Muscle layer of colon (tissue), 2 donors: ENCODE measurements around the gene PCYT2.

ENCODE experiments used
- H3K27ac ChIP-seq: one replicate; pipeline ENCODE4 v1.7.0; 2013; ENCODE audit warnings: low read depth, mild to moderate bottlenecking, low read length, moderate library complexity
- H3K27me3 ChIP-seq, 2 donors: one replicate each; pipeline ENCODE4 v1.7.0; 2013; ENCODE audit warnings: low read length in 2 of 2, mild to moderate bottlenecking in 2 of 2; ENCODE audit not compliant: insufficient read depth in 2 of 2, control insufficient read depth in 1 of 2
- H3K36me3 ChIP-seq: one replicate; pipeline ENCODE4 v1.7.0; 2013; ENCODE audit warnings: mild to moderate bottlenecking, low read length; ENCODE audit not compliant: insufficient read depth
- H3K4me1 ChIP-seq: one replicate; pipeline ENCODE4 v1.7.0; 2013; ENCODE audit warnings: mild to moderate bottlenecking, low read length; ENCODE audit not compliant: insufficient read depth
- H3K4me3 ChIP-seq, 2 donors: one replicate each; pipeline ENCODE4 v1.7.0; 2013; ENCODE audit warnings: low read length in 2 of 2, low read depth in 1 of 2, mild to moderate bottlenecking in 1 of 2, moderate library complexity in 1 of 2
- H3K9ac ChIP-seq: one replicate; pipeline ENCODE4 v1.7.0; 2013; ENCODE audit warnings: low read length
- H3K9me3 ChIP-seq: one replicate; pipeline ENCODE4 v1.7.0; 2013; ENCODE audit warnings: mild to moderate bottlenecking, low read length
- donor health status: abdominal sarcoma.
- donor health status: Adenocarcinoma of cecum.

Gene PCYT2

GRCh38 chr17:81900181-81900820, 10.9 kb downstream of the PCYT2 start:
- Histone ChIP-seq H3K9ac (no peak overlapping the region), H3K9me3 (no peaks in the 10 kb centered on the region), H3K27ac (no peak overlapping the region), H3K27me3 (peaks cover 0 to 24% of the 10 kb centered on the region in 2 donors), H3K4me1 (no peaks in the 10 kb centered on the region), H3K4me3 (no peak overlapping the region), H3K36me3 (peaks cover 38% of the 10 kb centered on the region)

- H3K4me1 ChIP-seq, result no peaks in the 10 kb centered on the region
- H3K27ac ChIP-seq, result no peak overlapping the region
- H3K27me3 ChIP-seq, result peaks cover 0 to 24% of the 10 kb centered on the region in 2 donors
- no peak overlapping the region for H3K9ac ChIP-seq
- no peaks in the 10 kb centered on the region for H3K9me3 ChIP-seq
- peaks cover 42% of the 10 kb centered on the region for H3K36me3 ChIP-seq
- H3K4me3 ChIP-seq, result no peak overlapping the region
Measured at GRCh38 chr17:81899514-81900166, 11.6 kb downstream of the PCYT2 start.

- no peaks in the 10 kb centered on the region for H3K4me1 ChIP-seq
- H3K9ac ChIP-seq, result no peak overlapping the region
- no peaks in the 10 kb centered on the region for H3K9me3 ChIP-seq
- H3K27ac ChIP-seq, result no peak overlapping the region
- no peak overlapping the region for H3K4me3 ChIP-seq
- peaks cover 0 to 24% of the 10 kb centered on the region in 2 donors for H3K27me3 ChIP-seq
- H3K36me3 ChIP-seq, result peaks cover 50% of the 10 kb centered on the region
Measured at GRCh38 chr17:81898885-81899284, 12.3 kb downstream of the PCYT2 start.

- Histone ChIP-seq H3K27ac (no peak overlapping the region), H3K4me1 (no peaks in the 10 kb centered on the region)
Measured at GRCh38 chr17:81898029-81898866, 13.0 kb downstream of the PCYT2 start.

GRCh38 chr17:81895400-81895799, 15.8 kb downstream of the PCYT2 start:
- Histone ChIP-seq H3K36me3 (peaks cover 49% of the 10 kb centered on the region), H3K4me1 (peaks cover 11% of the 10 kb centered on the region), H3K4me3 (no peak overlapping the region), H3K27me3 (no peaks in the 10 kb centered on the region), H3K27ac (no peak overlapping the region), H3K9me3 (no peaks in the 10 kb centered on the region), H3K9ac (no peak overlapping the region)

More at GRCh38 chr17:81898029-81898866, 13.0 kb downstream of the PCYT2 start:
- Histone ChIP-seq H3K4me3 (no peak overlapping the region), H3K27me3 (peaks cover 0 to 20% of the 10 kb centered on the region in 2 donors), H3K9me3 (no peaks in the 10 kb centered on the region), H3K36me3 (peaks cover 51% of the 10 kb centered on the region), H3K9ac (no peak overlapping the region)

- H3K27me3 ChIP-seq, result no peaks in the 10 kb centered on the region
- H3K9ac ChIP-seq, result no peak overlapping the region
- H3K36me3 ChIP-seq, result peaks cover 57% of the 10 kb centered on the region
- peaks cover 20% of the 10 kb centered on the region for H3K4me1 ChIP-seq
- H3K4me3 ChIP-seq, result peak overlapping the region in 1 of 2 donors; percentile 89
- H3K27ac ChIP-seq, result peak overlapping the region; percentile 61
- H3K9me3 ChIP-seq, result no peaks in the 10 kb centered on the region
Measured at GRCh38 chr17:81891303-81891552, 20.0 kb downstream of the PCYT2 start.

GRCh38 chr17:81890447-81891302, 20.5 kb downstream of the PCYT2 start:
- H3K4me3 ChIP-seq, result peak overlapping the region; percentile 85 to 89
- H3K27me3 ChIP-seq, result no peaks in the 10 kb centered on the region
- peak overlapping the region; percentile 61 for H3K27ac ChIP-seq
- H3K9me3 ChIP-seq, result no peaks in the 10 kb centered on the region
- H3K4me1 ChIP-seq, result peaks cover 20% of the 10 kb centered on the region
- peaks cover 61% of the 10 kb centered on the region for H3K36me3 ChIP-seq
- peak overlapping the region; percentile 61 for H3K9ac ChIP-seq

GRCh38 chr17:81889602-81890001, 21.6 kb downstream of the PCYT2 start:
- Histone ChIP-seq H3K27me3 (no peaks in the 10 kb centered on the region), H3K4me3 (no peak overlapping the region), H3K27ac (no peak overlapping the region), H3K9ac (no peak overlapping the region), H3K9me3 (no peaks in the 10 kb centered on the region), H3K36me3 (peaks cover 54% of the 10 kb centered on the region), H3K4me1 (peaks cover 20% of the 10 kb centered on the region)

GRCh38 chr17:81888988-81889595, 22.1 kb downstream of the PCYT2 start:
- no peaks in the 10 kb centered on the region for H3K27me3 ChIP-seq
- no peaks in the 10 kb centered on the region for H3K9me3 ChIP-seq
- H3K4me3 ChIP-seq, result no peak overlapping the region
- peaks cover 49% of the 10 kb centered on the region for H3K36me3 ChIP-seq
- no peak overlapping the region for H3K9ac ChIP-seq
- peaks cover 20% of the 10 kb centered on the region for H3K4me1 ChIP-seq
- H3K27ac ChIP-seq, result no peak overlapping the region

- Histone ChIP-seq H3K4me3 (no peak overlapping the region), H3K9ac (no peak overlapping the region), H3K9me3 (no peaks in the 10 kb centered on the region), H3K4me1 (peaks cover 20% of the 10 kb centered on the region), H3K27ac (no peak overlapping the region), H3K36me3 (peaks cover 46% of the 10 kb centered on the region), H3K27me3 (no peaks in the 10 kb centered on the region)
Measured at GRCh38 chr17:81888105-81888987, 22.9 kb downstream of the PCYT2 start.
